GM18870 (cell line): Measurements from ENCODE around the gene TYW1.
"Not testable (repeated sequence)": the region's sequence is repeated elsewhere in the genome, so short reads cannot be mapped to it uniquely, and the experiment has no call there.

Experiments
- ATAC-seq: cut with Tn5 transposase; IDR thresholded peaks from one replicate; pipeline ENCODE4 v1.9.1; 2021; ENCODE audit warnings: moderate library complexity; ENCODE audit not compliant: unreplicated experiment

The TYW1 gene, protein sequence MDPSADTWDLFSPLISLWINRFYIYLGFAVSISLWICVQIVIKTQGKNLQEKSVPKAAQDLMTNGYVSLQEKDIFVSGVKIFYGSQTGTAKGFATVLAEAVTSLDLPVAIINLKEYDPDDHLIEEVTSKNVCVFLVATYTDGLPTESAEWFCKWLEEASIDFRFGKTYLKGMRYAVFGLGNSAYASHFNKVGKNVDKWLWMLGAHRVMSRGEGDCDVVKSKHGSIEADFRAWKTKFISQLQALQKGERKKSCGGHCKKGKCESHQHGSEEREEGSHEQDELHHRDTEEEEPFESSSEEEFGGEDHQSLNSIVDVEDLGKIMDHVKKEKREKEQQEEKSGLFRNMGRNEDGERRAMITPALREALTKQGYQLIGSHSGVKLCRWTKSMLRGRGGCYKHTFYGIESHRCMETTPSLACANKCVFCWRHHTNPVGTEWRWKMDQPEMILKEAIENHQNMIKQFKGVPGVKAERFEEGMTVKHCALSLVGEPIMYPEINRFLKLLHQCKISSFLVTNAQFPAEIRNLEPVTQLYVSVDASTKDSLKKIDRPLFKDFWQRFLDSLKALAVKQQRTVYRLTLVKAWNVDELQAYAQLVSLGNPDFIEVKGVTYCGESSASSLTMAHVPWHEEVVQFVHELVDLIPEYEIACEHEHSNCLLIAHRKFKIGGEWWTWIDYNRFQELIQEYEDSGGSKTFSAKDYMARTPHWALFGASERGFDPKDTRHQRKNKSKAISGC

DNA sequence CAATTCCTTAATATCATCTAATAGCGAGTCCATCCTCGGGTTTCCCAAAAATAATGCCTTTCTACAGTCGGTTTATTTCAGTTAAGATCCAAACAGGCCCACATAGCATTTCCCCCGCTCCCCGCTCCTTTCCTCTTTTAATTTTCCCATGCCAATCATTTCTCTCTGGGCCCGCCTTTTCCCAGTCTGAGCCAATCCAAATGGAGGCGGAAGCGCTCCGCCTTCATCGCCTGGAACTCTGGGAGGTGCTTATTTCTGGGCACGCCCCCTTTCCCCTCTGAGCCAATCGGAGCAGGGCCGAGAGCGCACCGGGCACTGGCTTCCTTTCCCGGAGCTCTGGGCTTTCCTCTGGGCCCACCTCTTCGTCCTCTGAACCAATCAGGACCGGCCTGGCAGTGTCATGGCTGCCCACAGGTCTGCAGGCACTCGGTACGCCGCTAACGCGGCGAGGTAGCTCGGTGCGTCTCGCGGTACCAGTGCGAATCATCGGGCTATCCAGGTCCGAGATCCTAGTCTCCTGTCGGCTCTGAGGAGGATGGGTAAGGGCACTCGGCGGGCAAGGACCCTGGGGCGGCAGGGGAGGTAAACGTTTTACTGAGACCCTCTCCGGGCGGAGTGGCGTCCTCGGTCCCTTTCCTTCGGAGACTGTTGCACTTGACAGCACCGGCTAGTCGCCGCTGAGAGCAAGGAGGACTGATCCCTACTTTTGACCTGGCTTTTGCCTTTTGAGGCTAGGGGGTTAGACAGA, at the start of gene TYW1:
TSS of gene TYW1 (plus strand) at position 390 of the 748 bp plus-strand sequence. CDS start at position 536, 146 bp downstream.
- peak; percentile 75 for ATAC-seq

DNA sequence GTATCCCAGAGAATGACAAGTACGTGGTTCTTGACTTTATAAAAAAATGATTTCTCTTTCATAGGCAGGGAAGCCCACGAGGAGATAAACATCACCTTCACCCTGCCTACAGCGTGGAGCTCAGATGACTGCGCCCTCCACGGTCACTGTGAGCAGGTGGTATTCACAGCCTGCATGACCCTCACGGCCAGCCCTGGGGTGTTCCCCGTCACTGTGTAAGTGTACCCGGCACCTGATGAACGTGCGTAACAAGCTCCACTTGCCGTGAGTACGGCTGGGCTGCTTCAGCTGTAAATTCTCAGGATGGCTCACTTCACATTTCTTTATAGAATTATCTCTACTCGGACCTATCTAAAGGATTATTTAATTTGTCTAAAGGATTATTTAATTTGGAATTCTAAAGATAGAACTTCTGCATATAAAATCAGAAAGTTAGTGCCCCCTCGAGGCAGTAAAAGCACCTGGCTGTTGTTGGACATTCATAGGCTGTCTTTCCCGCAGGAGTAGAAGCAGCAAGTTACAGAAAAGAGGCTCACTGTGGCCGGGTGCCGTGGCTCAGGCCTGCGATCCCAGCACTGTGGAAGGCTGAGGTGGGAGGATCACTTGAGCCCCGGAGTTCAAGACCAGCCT, 48.0 kb upstream of the TYW1 start:
- ATAC-seq: no peak

DNA sequence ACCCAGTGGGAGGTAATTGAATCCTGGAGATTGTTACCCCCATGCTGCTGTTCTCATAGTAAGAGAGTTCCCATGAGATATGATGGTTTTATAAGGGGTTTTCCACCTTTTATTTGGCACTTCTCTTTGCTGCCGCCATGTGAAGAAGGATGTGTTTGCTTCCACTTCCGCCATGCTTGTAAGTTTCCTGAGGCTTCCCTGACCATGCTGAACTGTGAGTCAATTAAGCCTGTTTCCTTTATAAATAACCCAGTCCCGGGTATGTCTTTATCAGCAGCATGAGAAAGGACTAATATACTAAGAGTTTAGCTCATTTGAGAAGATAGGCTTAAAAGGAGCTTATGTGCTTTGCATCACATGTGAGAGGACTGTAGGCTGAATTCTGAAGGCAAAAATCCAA, 46.3 kb upstream of the TYW1 start:
- ATAC-seq: no peak

DNA sequence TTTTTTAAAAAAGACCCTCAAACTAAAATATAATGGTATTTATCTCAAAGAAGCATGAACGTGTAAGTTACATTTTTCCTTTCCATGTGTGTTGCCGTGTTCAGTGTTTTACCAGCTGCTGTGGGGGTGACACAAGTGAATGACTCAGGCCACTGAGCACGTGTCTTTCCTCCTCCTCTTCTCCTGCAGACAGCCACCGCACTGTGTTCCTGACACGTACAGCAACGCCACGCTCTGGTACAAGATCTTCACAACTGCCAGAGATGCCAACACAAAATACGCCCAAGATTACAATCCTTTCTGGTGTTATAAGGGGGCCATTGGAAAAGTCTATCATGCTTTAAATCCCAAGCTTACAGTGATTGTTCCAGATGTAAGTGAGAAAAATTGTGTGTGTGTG, 45.9 kb upstream of the TYW1 start:
- ATAC-seq: no peak

DNA sequence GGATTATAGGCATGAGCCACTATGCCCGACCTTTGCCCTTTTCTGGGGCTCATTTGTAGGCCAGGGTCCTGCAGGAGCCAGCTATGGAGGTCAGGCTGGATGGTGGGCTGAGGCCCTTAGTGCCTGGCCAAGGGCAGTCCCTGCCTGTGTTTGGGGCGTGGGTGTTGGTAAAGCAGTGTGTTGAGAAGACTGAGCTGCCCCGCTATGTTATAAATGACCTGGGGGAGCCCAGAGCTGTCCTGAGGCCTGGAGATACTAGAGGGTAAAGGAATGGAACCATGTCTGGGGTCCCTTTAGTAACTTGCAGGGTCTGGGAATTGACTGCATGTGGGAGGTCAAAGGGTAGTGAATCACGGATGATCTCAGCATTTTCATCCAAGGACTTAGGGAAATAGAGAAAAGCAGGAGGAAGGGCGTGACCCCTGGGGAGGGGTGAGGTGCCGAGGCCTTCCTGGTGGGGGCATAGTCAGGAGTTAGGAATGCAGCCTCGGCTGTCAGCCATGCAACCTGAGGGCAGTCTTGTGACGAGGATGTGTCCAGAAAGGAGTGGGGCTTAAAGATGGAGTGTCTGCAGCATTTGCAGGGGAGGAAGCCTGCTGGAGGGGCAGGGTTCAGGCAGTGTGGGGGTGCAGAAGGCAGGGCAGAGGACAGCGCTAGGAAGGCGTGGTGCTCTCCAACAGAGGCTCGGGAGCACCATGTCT, 44.1 kb upstream of the TYW1 start:
- ATAC-seq: no peak

DNA sequence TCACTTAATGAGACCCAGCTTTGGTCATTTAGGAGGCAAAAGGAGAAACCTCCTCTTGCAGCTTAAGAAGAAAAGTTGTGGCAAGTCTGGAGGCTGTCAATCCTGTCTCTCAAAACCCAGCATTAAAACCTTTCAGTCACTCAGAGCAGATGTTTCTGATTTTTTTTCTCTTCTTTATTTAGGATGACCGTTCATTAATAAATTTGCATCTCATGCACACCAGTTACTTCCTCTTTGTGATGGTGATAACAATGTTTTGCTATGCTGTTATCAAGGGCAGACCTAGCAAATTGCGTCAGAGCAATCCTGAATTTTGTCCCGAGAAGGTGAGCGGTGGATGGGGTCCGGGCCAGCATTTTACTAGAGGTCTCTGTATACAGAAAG, 43.6 kb upstream of the TYW1 start:
- ATAC-seq: no peak

DNA sequence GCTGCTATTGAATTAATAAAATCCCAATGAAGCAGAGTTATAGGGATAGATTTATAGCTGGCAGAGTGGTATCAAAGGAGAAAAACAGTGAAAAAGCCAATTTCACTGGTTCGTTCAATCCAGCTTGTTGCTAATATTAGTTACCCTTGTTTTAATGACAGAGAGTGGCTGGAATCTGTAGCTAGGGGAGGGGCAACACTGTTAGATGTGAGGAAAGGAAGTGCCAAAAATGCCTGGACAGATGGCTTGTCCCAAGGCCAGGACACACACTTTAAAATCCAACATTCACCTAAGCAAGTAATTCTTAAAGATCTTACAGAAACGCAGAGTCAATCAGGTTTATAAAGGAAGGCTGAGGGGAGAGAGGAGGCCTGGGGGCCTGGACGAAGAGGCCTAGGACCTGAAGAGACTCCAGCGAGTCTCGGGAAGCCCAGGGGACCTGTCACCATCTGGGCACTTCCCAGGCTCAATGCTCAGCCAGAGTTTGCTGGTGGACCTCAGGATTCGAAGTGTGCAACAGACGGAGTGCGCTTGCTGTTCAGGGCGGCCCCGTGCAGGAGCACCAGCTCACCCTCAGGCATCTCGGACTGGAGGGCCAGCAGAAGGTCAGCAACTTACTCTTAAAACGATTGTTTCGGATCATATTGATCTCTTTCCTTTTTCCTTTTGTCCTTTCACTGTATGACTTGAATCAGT, 38.9 kb upstream of the TYW1 start:
- ATAC-seq: no peak

DNA sequence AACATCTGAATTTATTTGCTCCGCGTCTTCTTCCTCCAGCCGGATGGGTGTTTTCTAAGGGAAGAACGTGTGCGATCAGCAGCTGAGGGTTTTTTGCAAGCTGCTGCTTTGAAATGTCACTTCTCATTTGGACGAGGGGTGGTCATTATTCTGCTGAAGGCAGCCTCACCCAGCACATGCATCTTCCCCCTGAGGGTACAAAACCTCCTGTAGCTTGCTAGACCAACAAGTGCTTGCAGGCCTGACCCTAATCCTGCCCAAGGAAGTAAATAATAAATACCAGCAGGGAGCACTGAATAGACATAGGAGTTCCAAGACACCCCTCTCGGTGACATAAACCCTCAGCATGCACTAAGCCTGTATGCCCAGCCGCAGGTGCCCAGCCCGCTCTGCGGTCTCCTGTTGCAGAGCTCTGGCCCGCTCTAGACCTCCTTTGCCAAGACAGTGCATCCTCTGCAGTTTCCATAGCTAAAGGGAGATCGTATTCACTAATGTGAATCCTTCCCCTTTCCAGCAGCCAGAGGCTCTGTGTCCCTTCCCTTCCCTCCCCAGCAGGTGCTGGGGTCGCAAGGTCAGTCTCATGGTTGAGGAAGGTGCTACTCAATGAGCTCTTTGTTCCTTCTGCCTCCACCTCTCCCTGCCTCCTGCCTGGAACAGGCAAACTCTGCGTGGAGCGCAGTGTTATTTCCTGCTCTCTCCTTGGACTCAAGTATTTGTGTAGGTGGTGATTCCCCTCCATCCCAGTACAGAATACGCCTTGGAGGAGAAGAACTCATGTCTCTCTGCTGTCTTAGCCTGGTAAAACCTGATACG, 37.9 kb upstream of the TYW1 start:
- no peak for ATAC-seq

DNA sequence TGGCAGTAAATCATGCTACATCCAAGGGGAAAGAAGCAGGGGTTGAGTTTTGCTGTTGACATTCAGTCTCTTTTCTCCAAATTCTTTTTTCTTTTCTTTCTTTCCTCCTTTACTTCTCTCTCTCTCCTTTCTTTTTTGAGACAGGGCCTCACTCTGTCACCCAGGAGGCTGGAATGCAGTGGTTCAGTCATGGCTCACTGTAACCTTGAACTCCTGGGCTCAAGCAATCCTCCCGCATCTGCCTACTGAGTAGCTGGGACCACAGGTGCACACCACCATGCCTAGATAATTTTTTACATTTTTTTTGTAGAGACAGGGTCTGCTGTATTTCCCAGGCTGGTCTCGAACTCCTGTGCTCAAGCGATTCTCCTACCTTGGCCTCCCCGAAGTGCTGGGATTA, 36.4 kb upstream of the TYW1 start:
- no peak for ATAC-seq

DNA sequence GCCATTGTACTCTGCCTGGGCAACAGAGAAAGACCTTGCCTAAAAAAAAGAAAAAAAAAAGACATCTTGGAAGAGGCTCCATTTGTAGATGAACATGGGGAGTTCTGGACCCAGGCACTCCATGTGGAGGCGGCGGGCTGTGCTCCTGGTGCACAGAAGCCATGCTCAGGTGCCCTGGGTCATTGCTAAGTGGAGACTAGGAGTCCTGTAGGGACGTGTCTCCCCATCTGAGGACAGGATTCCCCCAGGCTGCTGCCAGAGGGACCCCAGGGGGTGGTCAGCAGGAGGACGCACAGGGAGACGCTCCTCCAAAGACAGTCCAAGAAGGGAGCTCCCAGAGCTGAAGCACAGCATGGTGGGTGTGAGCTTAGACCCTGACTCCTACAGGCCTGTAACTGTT, 35.5 kb upstream of the TYW1 start:
- no peak for ATAC-seq

DNA sequence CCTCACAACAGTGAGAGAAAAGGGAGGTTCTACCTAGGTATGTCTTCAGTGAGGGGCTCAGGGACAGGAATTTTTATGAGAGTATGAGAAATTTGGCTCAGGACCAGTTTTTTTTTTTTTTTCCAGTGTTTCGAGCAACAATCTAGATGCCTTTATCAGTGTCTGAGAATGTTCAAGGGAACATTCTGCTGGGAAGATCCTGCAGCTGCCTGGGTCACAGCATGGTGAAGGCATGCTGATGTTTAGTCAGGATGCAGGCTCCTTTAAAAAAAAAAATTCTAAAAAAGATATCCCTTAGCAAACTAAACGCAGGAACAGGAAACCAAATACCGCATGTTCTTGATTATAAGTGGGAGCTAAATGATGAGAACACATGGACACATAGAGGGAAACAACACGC, 32.2 kb upstream of the TYW1 start:
- ATAC-seq: no peak

DNA sequence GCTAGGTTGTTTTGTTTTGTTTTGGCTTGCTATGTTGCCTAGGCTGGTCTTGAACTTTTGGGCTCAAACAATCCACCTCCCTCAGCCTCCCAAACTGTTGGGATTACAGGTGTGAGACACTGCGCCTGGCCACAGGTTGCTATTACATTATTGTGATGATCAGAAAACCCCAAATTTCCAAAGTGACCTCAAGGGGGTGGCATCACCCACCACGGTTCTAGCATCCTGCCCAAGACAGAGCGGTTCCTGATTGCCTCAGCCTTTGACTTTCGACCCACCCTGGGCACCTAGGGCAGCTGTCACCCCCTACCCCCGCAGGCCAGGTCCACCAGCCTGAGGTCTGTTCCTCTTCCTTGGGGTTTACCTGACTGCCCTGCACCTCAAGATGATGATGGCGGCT, 29.6 kb upstream of the TYW1 start:
- ATAC-seq: no peak

DNA sequence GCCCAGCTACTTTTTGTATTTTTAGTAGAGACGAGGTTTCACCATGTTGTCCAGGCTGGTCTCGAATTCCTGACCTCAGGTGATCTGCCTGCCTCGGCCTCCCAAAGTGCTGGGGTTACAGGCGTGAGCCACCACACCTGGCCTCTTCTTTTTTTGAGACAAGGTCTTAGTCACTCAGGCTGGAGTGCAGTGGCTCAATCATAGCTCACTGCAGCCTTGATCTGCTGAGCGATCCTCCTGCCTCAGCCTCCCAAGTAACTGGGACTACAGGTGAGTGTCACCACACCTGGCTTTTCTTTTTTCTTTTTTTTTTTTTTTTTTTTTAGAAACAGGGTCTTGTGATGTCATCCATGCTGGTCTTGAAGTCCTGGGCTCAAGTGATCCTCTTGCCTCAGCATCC, 27.6 kb upstream of the TYW1 start:
- ATAC-seq: not testable (repeated sequence)

DNA sequence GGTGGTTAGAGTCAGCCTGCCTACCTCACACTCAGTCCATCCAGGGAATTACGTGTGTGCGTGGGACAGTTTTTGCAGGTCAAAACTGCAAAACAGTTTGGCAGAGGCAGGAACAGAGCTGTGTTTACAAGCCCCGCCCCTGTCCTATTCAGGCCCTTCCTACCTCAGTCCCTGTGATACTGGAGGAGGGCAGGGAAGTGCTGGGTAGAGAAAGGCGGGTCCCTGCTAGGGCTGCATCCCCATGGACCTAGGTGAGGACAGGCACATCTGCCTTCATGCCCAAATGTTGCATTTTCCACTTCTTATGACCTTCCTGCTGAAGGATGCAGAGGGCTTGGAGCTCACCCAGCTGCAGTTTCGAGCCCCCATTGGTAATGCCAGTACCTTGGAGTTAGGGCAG, 26.3 kb upstream of the TYW1 start:
- ATAC-seq: no peak

DNA sequence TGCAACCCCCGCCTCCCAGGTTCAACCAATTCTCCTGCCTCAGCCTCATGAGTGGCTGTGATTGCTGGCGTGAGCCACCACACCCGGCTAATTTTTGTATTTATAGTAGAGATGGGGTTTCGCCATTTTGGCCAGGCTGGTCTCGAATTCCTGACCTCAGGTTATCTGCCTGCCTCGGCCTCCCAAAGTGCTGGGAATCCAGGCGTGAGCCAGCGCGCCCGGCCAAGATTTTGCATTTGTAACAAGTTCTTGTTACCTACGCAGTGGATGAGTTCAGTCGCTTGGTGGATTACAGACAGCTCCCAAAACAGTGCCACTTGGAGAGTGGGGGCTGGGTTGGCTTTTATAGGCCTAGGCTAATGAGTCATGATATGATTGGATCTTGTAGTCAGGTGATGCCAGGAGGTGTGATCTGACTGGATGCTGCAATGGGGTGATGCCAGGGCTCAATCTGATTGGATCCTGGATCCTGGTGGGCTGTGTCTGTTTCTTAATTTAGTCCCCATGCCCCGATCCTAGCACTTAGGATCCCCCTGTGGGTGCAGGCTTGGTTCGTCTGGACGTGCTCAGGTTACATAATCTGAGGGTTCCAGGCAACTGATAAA, 21.5 kb upstream of the TYW1 start:
- no peak for ATAC-seq

DNA sequence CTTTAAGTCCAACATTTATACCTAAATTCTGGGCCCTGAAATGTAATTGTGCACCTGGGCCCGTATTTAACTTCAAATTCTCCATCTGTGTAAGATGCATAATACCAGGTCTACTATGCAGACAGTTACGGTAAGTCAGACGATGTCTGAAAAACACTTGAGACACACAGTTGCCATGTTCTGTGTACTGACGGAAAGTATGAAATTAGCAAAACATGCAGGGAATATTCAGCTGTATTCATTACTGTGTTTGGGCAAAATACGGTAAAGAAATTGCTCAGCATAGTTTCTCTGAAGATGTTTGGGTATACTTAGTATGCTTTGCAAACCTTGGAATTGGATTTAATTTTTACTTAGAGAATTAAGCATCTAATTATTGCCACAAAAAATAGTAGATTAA, 18.3 kb upstream of the TYW1 start:
- ATAC-seq: not testable (repeated sequence)

DNA sequence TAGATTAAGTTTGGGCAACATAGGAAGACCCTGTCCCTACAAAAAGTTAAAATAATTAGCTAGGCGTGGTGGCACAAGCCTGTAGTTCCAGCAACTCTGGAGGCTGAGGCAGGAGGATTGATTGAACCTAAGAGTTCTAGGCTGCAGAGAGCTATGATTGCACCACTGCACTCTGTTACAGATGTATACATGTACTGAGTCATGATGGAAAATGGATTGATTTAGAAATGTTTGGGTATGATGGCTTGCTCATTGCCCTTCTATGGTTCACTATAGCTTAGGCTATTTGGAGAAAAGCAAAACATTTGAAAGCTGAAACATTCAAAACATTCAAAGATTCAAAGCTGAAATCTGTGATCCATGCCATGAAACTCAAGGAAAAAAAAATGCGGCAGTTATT, 17.6 kb upstream of the TYW1 start:
- not testable (repeated sequence) for ATAC-seq

DNA sequence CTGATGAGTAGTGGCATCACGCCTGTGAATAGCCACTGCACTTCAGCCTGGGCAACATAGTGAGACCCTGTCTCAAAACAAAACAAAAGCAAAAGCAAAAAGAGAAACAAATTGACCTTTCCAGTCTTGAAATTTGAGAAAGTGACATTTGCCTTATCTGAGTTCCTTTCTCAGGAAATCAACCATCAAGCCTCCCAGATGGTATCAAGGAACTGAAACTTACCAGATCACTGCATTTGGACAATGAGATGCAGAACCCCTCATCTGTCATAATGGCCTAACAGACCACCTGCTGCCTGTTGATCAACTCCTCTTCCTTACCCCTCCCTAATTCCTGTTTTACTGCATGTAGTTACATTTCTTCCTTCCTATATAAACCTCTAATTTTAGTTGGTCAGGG, 16.3 kb upstream of the TYW1 start:
- not testable (repeated sequence) for ATAC-seq

DNA sequence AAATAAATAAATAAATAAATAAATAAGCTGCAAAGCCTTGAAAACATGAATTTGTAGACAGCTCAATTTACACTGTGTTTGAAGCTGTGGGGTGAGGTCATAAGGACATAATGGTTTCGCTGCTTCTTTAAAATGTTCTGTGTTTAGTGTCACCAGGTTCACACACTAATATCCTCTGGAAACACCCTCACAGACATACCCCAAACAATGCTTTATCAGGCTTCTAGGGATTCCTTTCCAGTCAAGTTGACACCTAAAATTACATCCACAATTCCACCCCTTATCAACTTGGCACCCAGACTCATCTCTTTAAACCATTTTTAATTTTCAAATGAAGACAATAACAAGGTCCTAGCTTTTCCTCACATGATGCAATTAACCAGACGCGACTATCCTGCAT, 7.1 kb upstream of the TYW1 start:
- not testable (repeated sequence) for ATAC-seq
